Fibroblast of skin of right quadriceps (primary cell): ENCODE results near the gene PRIM1.
A peak's percentile ranks its signal among the peaks of the same experiment; 100 is the strongest.
"Not testable (repeated sequence)": the region's sequence is repeated elsewhere in the genome, so short reads cannot be mapped to it uniquely, and the experiment has no call there.

ENCODE experiments used
- DNase-seq: peaks from one replicate; pipeline ENCODE4 v3.0.0-alpha.2; 2013

Gene PRIM1

DNA sequence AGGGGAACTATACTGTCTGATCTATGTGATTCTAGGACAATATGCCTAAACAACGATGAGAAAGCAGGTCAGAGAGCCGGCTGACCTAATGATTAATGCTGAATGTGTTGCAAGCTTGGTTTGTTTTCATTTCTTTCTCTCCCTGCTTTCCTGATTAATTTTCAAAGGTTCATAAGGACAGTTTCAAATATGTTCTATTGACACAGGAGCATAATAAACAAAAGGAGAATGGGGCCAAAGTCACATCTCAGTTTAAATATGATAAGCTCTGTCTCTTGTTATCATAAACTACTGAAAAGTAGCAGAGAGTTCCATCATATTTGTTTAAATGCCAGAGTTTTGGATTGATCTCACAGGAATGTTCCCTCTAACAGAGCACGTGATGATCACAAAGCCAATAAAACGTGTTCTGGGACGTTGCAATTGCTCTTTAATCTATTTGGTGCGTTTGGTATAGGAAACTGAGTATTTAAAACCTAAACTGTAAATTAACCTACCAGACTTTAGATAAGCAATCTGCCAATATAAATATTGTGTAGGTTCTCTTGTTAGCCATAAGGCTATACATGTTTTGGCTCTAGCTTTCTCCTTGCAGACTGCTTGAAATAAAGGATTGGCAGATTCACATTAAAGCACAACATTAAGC, 7.3 kb upstream of the PRIM1 start:
- DNase-seq = no peak

DNA sequence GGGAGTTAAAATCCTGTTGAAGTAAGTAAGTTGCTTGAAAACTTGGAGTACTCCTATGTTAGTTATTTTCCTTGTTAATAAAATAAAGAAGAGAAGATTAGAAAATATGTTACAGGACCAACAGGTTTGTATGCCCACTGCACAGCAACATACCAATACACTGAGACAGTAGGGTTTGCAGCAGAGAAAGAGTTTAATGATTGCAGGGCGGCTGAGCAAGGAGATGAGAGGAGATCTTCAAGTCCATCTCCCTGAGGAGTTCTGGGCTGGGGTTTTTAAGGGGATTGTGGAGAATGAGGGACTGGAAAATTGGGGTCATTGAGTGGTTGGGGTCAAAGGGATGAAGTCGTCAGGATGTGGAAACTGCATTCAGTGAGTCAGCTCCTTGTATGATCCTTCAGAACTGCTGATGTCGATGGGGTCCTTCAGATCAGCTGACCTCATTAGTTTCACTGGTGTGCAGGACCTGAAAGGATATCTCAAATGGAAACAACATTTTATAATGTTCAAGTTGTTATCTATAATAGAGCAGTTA, 6.7 kb upstream of the PRIM1 start:
- DNase-seq = no peak

DNA sequence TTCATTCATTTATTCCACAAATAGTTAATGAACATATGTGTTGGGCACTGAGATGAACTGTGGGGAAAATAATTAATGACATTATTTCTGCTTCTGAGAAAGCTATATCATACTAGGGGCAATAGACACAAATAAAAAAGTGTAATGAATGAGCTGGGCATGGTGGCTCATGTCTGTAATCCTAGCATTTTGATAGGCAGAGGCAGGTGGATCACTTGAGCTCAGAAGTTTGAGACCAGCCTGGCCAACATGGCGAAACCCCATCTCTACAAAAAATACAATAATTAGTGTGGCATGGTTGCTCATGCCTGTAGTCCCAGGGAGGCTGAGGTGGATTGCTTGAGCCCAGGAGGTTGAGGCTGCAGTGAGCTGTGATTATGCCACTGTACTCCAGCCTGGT, 5.8 kb upstream of the PRIM1 start:
- not testable (repeated sequence) for DNase-seq

- no peak for DNase-seq
These were observed 1.4 kb upstream of the PRIM1 start for GRCh38 chr12:56753566-56753965.

DNA sequence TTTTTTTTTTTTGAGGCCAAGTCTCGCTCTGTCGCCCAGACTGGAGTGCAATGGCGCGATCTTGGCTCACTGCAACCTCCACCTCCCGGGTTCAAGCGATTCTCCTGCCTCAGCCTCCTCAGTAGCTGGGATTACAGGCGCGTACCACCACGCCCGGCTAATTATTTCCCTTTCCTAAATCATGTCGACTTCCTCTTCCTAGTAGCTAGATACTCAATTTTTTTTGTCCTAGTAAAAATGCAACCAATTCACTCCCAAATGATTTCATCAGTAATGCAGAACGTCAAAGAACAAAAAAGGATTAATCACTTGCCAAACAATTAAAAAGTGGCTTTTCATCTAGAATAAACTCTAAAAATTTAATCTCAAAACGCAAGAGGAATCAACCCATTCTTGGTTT, 1.5 kb downstream of the PRIM1 start:
- DNase-seq = not testable (repeated sequence)

GRCh38 chr12:56749853-56750252, 2.3 kb downstream of the PRIM1 start:
- DNase-seq = no peak

GRCh38 chr12:56749359-56749758, 2.8 kb downstream of the PRIM1 start:
- DNase-seq = no peak

GRCh38 chr12:56728139-56728861, 23.8 kb downstream of the PRIM1 start:
- DNase-seq = no peak

DNA sequence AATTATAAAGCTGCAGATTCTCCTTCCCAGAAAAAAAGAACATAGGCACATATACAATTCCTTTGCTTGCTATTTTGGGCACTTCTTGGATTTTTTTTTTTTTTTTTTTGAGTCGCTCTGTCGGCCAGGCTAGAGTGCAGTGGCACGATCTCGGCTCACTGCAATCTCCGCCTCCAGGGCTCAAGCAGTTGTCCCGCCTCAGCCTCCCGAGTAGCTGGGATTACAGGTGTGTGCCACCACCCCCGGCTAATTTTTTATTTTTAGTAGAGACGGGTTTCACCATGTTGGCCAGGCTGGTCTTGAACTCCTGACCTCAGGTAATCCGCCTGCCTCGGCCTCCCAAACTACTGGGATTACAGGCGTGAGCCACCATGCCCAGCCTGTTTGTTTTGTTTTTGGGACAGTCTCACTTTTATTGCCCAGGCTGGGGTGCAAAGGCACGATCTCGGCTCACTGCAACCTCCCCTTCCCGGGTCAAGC, 25.9 kb downstream of the PRIM1 start:
- DNase-seq = not testable (repeated sequence)

- DNase-seq = no peak
These were observed 26.4 kb downstream of the PRIM1 start for GRCh38 chr12:56725723-56726102.

GRCh38 chr12:56724972-56725722, 27.0 kb downstream of the PRIM1 start, which contains the start of gene NACA:
NACA (minus strand) TSS chr12:56725299; CDS start chr12:56724521, 778 bp downstream.
- DNase-seq = peak; percentile 98

GRCh38 chr12:56724701-56724971, 27.5 kb downstream of the PRIM1 start:
- DNase-seq = no peak

DNA sequence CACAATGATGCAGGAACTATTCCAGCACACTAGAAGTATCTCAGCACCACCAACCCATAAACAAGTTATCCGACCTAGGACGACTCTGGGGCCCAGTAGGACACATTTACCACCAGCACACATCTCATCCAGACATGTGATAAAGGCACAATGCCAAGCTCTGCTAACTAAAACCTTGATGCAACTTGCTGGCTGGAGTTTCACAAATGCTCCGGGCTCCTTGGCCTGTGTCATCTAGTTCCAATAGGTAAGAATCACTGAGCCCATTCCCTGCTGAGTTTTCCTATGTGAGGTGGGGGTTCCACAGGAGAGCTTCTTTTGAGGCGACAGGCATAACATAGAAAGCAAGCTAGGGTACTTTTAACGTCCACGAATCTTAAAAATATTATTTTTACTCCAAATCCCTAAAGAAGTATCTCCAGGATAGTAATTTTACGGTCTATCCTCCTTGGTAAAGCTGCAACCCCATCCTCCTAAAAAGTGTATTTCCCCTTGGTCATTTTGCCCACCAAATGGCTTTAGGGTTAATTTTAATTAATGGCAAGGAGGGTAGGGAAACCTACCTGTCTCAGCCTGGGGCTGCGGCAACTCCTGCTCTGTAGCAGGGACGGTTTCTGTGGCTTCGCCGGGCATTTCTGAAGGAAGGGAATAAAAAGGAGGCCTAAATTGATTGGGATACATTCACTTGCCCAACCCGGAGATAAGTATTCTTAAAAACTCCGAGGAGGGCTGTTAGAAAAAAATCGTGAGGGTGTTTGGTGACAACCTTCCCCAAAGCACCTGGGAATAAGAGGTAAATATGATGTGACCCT, 28.0 kb downstream of the PRIM1 start:
- DNase-seq = peak; percentile 70

DNA sequence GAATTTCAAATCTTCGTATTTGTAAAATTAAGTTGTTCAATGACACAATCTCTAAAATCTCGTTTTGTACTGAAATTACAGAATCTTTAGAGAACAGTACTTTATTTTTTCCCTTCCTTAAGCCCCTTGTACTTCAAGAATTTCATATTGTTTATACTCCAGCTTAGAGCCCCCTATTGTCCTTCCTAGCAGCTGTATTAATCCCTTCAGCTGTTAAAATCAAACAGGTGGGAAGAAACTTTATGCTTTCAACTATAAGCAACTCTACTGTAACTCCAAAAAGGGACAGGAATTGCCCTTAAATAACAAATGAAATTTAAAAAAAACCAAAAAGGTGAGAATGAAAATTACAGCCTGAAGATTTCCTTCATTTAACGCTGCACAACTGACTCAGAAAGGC, 28.8 kb downstream of the PRIM1 start:
- DNase-seq = no peak

- DNase-seq = no peak
These were observed 29.3 kb downstream of the PRIM1 start for GRCh38 chr12:56722832-56723231.

DNA sequence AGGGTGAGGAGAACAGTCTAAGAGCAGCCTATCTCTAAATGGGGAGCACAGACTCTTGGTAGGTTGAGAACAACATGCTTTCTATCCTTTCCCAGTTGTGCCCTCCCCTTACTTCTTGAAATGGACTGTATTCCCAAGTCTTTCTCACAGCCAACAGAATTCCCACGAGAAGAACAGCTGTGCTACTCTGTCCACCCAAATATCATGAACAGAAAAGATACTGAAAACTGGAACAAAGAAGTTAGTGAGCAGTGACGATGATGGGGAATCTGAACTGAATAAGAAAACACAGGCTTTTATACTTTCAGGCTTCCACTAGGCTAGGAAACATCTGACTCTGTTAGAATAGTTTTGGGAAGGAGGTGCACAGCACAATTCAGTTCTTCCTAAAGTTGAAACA, 30.4 kb downstream of the PRIM1 start:
- DNase-seq = no peak

DNA sequence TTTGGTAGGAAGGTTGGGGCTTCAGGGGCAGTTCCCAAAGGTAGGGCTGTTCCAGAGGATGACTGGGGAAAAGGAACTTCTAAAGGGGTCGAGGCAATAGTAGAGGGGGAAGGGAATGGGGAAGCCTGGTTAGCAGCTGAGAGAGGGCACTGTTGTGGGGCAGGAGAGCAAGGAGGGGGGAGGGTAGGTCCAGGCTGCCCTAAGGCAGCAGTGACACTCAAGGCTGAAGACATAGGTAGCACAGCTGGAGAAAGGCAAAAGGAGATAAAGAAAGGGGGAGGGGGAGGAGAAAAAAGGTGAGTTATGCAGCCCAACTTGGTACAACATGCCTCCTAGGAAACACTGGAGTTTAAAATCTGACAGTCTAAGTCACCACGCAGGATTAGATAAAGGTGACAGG, 30.9 kb downstream of the PRIM1 start:
- no peak for DNase-seq

- DNase-seq = no peak
These were observed 31.4 kb downstream of the PRIM1 start for GRCh38 chr12:56720731-56721151.

GRCh38 chr12:56719056-56719455, 33.1 kb downstream of the PRIM1 start:
- no peak for DNase-seq

- no peak for DNase-seq
These were observed 33.5 kb downstream of the PRIM1 start for GRCh38 chr12:56718636-56719035.

GRCh38 chr12:56718149-56718548, 34.0 kb downstream of the PRIM1 start:
- DNase-seq = no peak

DNA sequence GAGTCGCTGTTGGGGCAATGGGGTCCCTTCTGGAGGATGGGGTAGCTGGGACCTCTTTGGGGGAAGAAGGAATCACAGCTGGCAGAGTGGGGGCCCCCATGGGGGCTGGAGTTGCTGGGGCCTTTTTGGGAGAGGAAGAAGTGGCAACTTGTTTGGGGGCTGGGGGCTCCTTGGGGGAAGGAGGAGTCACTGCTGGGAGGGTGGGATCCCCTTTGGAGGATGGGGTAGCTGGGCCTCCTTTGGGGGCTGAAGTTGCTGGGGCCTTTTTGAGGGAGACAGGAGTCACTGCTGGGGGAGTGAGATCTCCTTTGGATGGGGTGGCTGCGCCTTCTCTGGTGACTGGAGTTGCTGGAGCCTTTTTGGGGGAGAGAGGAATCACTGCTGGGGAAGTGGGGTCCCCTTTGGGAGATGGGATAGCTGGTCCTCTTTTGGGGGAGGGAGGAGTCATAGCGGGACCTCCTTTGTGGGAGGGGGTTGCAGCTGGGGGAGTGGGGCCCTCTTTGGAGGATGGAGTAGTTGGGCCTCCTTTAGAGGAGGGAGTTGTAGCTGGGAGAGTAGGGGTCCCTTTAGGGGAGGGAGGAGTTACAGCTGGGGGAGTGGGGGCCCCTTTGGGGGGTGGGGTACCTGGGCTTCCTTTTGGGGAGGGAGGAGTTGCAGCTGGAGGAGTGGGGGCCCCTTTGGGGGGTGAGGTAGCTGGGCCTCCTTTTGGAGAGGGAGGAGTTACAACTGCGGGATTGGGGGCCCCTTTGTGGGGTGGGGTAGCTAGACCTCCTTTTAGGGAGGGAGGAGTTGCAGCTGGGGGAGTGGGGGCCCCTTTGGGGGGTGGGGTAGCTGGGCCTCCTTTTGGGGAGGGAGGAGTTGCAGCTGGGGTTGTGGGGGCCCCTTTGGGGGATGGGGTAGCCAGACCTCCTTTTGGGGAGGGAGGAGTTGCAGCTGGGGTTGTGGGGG, 34.9 kb downstream of the PRIM1 start:
- no peak for DNase-seq
